HepG2 (cell line): ENCODE measurements around the gene LIFR. TPM values are rescaled to one million over a fixed set of nuclear protein-coding genes. Genes with fewer than 3 reads are reported as not detected.

ENCODE experiments used
- AHR ChIP-seq: IDR thresholded peaks from 2 replicates; pipeline ENCODE4 v1.6.1; 2018; ENCODE audit warnings: missing genetic modification reagents, missing compliant biosample characterization
- HOMEZ ChIP-seq: IDR thresholded peaks from 2 replicates; pipeline ENCODE4 v1.6.1; 2016; ENCODE audit warnings: low read depth
- IRF1 ChIP-seq: sonication (generic); formaldehyde crosslinking; IDR thresholded peaks from 2 replicates; pipeline ENCODE4 v1.4.0; 2020; ENCODE audit warnings: low read depth, mild to moderate bottlenecking, missing genetic modification reagents
- MZF1 ChIP-seq: sonication (generic); formaldehyde crosslinking; IDR thresholded peaks from 2 replicates; pipeline ENCODE4 v1.8.1; 2023; ENCODE audit warnings: mild to moderate bottlenecking, missing genetic modification reagents, borderline replicate concordance
- NFYB ChIP-seq: sonication (generic); formaldehyde crosslinking; IDR thresholded peaks from 2 replicates; pipeline ENCODE4 v1.4.0; 2020; ENCODE audit warnings: missing genetic modification reagents
- PLRG1 ChIP-seq: fragments of 450-650 bp; conservative IDR thresholded peaks from 2 replicates; pipeline ENCODE4 v1.6.1; 2016
- RAD21 ChIP-seq: fragments of 450-650 bp; formaldehyde crosslinking; IDR thresholded peaks from 2 replicates; pipeline ENCODE4 v1.5.0; 2020; ENCODE audit warnings: mild to moderate bottlenecking
- SNAPC2 ChIP-seq: sonication (generic); formaldehyde crosslinking; IDR thresholded peaks from 2 replicates; pipeline ENCODE4 v1.8.1; 2022; ENCODE audit warnings: mild to moderate bottlenecking, missing genetic modification reagents
- ZBTB42 ChIP-seq: sonication (generic); formaldehyde crosslinking; IDR thresholded peaks from 2 replicates; pipeline ENCODE4 v1.5.0; 2020; ENCODE audit warnings: mild to moderate bottlenecking, missing genetic modification reagents
- ZFP37 ChIP-seq: sonication (generic); formaldehyde crosslinking; IDR thresholded peaks from 2 replicates; pipeline ENCODE4 v1.4.0; 2020; ENCODE audit warnings: missing genetic modification reagents, borderline replicate concordance
- ZNF101 ChIP-seq: sonication (generic); formaldehyde crosslinking; IDR thresholded peaks from 2 replicates; pipeline ENCODE4 v1.4.0; 2020; ENCODE audit warnings: mild to moderate bottlenecking, low read depth, missing genetic modification reagents, borderline replicate concordance
- ZNF33B ChIP-seq: sonication (generic); formaldehyde crosslinking; IDR thresholded peaks from 2 replicates; pipeline ENCODE4 v1.5.1; 2020; ENCODE audit warnings: mild to moderate bottlenecking, missing genetic modification reagents
- ZNF570 ChIP-seq: sonication (generic); formaldehyde crosslinking; IDR thresholded peaks from 2 replicates; pipeline ENCODE4 v1.4.0; 2020; ENCODE audit warnings: mild to moderate bottlenecking, missing genetic modification reagents, borderline replicate concordance
- ZNF678 ChIP-seq: sonication (generic); formaldehyde crosslinking; IDR thresholded peaks from 2 replicates; pipeline ENCODE4 v1.4.0; 2020; ENCODE audit warnings: mild to moderate bottlenecking, missing genetic modification reagents
- ZNF746 ChIP-seq: sonication (generic); formaldehyde crosslinking; IDR thresholded peaks from 2 replicates; pipeline ENCODE4 v1.8.0; 2022; ENCODE audit warnings: mild to moderate bottlenecking, missing genetic modification reagents
- polyA plus RNA-seq, 8 experiments: library from polyadenylated mRNA; depleted of rRNA in 3 of 8; stranded (reverse) in 7 of 8; unstranded in 1 of 8; fragments of >200 nt; fragmentation: Illumina TruSeq in 4 of 8; extraction: Trizol in 4 of 8; gene quantifications; 2 replicates each; pipeline versions ENCODE4 v1.2.1 to v1.2.3, GENCODE V29; 2011 to 2016; ENCODE audit warnings: low read depth in 4 of 8, missing spikeins in 1 of 8, mixed read lengths in 1 of 8; ENCODE audit not compliant: insufficient read depth in 1 of 8
- total RNA-seq, 5 experiments: library from RNA; depleted of rRNA; stranded (reverse); fragments of >200 nt; fragmentation: Illumina TruSeq; extraction: Trizol; gene quantifications; 2 replicates each; pipeline ENCODE4 v1.2.3, GENCODE V29; 2016; ENCODE audit warnings: low read depth in 1 of 5
- TF ChIP-seq, protein P1 (sequence below): sonication (generic); formaldehyde crosslinking; IDR thresholded peaks from 2 replicates; pipeline ENCODE4 v1.4.0; 2020; ENCODE audit warnings: mild to moderate bottlenecking, missing genetic modification reagents
- TF ChIP-seq, protein P2 (sequence below): sonication (generic); formaldehyde crosslinking; IDR thresholded peaks from 2 replicates; pipeline ENCODE4 v1.5.1; 2020; ENCODE audit warnings: mild to moderate bottlenecking, missing genetic modification reagents, borderline replicate concordance

The LIFR gene
- total and polyA plus RNA-seq, 2 of the 13 experiments (the other 11 are each of a cell fraction or from before 2014, with no cell fraction given): 6.3 to 25.2 TPM

GRCh38 chr5:38528162-38528703, 28.2 kb downstream of the LIFR start (continued):
- 0 out of 2 replicates have a peak, but pooled peaks have one; percentile 31 for TF ChIP-seq ZNF746 (CRISPR knock-in tag)
- no peak for TF ChIP-seq ZBTB42
- no peak for TF ChIP-seq PLRG1
- no peak for TF ChIP-seq AHR (CRISPR knock-in tag)
- TF ChIP-seq IRF1 (CRISPR knock-in tag): no peak
- peak; percentile 72; the same call in 1 of the 2 replicates for TF ChIP-seq HOMEZ (CRISPR knock-in tag)
- TF ChIP-seq NFYB (CRISPR knock-in tag): no peak
- no peak for TF ChIP-seq ZFP37 (CRISPR knock-in tag)
- TF ChIP-seq ZNF101 (CRISPR knock-in tag): no peak
- 0 out of 2 replicates have a peak, but pooled peaks have one; percentile 25 for TF ChIP-seq ZNF33B (CRISPR knock-in tag)
- TF ChIP-seq ZNF570: no peak
- no peak for TF ChIP-seq ZNF678 (CRISPR knock-in tag)
- TF ChIP-seq, protein P1, sequence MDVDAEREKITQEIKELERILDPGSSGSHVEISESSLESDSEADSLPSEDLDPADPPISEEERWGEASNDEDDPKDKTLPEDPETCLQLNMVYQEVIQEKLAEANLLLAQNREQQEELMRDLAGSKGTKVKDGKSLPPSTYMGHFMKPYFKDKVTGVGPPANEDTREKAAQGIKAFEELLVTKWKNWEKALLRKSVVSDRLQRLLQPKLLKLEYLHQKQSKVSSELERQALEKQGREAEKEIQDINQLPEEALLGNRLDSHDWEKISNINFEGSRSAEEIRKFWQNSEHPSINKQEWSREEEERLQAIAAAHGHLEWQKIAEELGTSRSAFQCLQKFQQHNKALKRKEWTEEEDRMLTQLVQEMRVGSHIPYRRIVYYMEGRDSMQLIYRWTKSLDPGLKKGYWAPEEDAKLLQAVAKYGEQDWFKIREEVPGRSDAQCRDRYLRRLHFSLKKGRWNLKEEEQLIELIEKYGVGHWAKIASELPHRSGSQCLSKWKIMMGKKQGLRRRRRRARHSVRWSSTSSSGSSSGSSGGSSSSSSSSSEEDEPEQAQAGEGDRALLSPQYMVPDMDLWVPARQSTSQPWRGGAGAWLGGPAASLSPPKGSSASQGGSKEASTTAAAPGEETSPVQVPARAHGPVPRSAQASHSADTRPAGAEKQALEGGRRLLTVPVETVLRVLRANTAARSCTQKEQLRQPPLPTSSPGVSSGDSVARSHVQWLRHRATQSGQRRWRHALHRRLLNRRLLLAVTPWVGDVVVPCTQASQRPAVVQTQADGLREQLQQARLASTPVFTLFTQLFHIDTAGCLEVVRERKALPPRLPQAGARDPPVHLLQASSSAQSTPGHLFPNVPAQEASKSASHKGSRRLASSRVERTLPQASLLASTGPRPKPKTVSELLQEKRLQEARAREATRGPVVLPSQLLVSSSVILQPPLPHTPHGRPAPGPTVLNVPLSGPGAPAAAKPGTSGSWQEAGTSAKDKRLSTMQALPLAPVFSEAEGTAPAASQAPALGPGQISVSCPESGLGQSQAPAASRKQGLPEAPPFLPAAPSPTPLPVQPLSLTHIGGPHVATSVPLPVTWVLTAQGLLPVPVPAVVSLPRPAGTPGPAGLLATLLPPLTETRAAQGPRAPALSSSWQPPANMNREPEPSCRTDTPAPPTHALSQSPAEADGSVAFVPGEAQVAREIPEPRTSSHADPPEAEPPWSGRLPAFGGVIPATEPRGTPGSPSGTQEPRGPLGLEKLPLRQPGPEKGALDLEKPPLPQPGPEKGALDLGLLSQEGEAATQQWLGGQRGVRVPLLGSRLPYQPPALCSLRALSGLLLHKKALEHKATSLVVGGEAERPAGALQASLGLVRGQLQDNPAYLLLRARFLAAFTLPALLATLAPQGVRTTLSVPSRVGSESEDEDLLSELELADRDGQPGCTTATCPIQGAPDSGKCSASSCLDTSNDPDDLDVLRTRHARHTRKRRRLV: 0 out of 2 replicates have a peak, but pooled peaks have one; percentile 24
- TF ChIP-seq SNAPC2 (CRISPR knock-in tag): no peak
- no peak for TF ChIP-seq MZF1 (CRISPR knock-in tag)
- peak; percentile 79 for TF ChIP-seq RAD21 (CRISPR knock-in tag)
- TF ChIP-seq, protein P2, sequence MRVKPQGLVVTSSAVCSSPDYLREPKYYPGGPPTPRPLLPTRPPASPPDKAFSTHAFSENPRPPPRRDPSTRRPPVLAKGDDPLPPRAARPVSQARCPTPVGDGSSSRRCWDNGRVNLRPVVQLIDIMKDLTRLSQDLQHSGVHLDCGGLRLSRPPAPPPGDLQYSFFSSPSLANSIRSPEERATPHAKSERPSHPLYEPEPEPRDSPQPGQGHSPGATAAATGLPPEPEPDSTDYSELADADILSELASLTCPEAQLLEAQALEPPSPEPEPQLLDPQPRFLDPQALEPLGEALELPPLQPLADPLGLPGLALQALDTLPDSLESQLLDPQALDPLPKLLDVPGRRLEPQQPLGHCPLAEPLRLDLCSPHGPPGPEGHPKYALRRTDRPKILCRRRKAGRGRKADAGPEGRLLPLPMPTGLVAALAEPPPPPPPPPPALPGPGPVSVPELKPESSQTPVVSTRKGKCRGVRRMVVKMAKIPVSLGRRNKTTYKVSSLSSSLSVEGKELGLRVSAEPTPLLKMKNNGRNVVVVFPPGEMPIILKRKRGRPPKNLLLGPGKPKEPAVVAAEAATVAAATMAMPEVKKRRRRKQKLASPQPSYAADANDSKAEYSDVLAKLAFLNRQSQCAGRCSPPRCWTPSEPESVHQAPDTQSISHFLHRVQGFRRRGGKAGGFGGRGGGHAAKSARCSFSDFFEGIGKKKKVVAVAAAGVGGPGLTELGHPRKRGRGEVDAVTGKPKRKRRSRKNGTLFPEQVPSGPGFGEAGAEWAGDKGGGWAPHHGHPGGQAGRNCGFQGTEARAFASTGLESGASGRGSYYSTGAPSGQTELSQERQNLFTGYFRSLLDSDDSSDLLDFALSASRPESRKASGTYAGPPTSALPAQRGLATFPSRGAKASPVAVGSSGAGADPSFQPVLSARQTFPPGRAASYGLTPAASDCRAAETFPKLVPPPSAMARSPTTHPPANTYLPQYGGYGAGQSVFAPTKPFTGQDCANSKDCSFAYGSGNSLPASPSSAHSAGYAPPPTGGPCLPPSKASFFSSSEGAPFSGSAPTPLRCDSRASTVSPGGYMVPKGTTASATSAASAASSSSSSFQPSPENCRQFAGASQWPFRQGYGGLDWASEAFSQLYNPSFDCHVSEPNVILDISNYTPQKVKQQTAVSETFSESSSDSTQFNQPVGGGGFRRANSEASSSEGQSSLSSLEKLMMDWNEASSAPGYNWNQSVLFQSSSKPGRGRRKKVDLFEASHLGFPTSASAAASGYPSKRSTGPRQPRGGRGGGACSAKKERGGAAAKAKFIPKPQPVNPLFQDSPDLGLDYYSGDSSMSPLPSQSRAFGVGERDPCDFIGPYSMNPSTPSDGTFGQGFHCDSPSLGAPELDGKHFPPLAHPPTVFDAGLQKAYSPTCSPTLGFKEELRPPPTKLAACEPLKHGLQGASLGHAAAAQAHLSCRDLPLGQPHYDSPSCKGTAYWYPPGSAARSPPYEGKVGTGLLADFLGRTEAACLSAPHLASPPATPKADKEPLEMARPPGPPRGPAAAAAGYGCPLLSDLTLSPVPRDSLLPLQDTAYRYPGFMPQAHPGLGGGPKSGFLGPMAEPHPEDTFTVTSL: no peak
